Cardiac fibroblast (primary cell): ENCODE data around the gene LHX6.

Experiments used
- DNase-seq, 2 donors: peaks; one replicate each; pipeline versions ENCODE4 v3.0.0 to v3.0.0-alpha.2; 2010; ENCODE audit warnings: low read depth in 2 of 2
- H3K4me3 ChIP-seq, 2 donors: replicated peaks in 1 of 2; 1 replicate in 1 of 2; 2 replicates in 1 of 2; pipeline ENCODE4 v1.5.1; 2011; ENCODE audit warnings: low read depth in 2 of 2, low read length in 2 of 2, mild to moderate bottlenecking in 2 of 2, moderate library complexity in 1 of 2
- TF ChIP-seq, protein P1 (sequence below): IDR thresholded peaks from one replicate; pipeline ENCODE4 v1.5.1; 2011; ENCODE audit warnings: low read depth, mild to moderate bottlenecking, low read length, inconsistent platforms

LHX6 gene

DNA sequence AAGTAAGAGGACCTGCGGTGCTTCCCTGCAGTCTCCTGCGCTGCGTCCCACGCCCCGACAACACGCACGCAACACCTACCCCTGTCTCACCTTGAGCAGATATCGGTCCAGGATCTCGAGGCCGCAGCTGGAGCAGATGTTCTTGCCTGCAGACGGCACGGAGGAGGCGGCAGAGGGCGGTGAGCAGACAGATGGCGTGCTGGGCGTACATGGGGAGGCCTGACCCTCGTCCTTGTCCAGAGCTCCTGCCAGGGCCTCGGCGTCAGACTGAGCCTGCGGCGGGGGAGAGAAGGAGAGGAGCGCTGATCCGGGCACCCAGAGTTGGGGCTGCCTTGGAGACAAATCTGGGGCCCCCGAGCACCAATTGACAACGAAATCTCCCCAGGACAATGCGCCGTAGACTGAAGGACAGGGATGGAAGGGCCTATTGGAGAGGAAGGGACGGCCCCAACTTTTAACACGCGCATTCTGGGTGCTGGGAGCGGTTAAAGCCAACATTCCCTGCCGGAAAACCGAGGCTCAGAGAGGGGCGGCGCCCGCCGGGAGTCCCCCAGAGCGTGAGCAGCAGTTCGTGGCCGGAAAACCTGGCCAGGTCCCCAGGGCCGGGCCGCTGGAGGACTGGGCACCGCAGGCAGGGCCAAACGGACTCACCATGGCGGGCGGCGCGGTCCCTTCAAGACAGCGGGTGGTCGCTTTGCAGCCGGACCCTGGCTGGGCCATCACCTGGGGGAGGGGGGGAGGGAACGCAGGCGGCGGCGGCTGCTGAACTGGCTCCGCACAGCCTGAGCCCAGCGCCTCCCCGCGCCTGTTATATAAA, 1.8 kb downstream of the LHX6 start:
- no peak overlapping the region for H3K4me3 ChIP-seq
- DNase-seq, result no peak
- TF ChIP-seq, protein P1, sequence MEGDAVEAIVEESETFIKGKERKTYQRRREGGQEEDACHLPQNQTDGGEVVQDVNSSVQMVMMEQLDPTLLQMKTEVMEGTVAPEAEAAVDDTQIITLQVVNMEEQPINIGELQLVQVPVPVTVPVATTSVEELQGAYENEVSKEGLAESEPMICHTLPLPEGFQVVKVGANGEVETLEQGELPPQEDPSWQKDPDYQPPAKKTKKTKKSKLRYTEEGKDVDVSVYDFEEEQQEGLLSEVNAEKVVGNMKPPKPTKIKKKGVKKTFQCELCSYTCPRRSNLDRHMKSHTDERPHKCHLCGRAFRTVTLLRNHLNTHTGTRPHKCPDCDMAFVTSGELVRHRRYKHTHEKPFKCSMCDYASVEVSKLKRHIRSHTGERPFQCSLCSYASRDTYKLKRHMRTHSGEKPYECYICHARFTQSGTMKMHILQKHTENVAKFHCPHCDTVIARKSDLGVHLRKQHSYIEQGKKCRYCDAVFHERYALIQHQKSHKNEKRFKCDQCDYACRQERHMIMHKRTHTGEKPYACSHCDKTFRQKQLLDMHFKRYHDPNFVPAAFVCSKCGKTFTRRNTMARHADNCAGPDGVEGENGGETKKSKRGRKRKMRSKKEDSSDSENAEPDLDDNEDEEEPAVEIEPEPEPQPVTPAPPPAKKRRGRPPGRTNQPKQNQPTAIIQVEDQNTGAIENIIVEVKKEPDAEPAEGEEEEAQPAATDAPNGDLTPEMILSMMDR, result no peak

- peak overlapping the region in 1 of 2 donors; percentile 11 for H3K4me3 ChIP-seq
- no peak for DNase-seq
- TF ChIP-seq, protein P1, result no peak
These were observed 2.5 kb downstream of the LHX6 start for GRCh38 chr9:122226142-122226757.

- no peak for DNase-seq
- H3K4me3 ChIP-seq, result peak overlapping the region in 1 of 2 donors; percentile 11
- TF ChIP-seq, protein P1, result no peak
These were observed 3.2 kb downstream of the LHX6 start for GRCh38 chr9:122225312-122226141.

GRCh38 chr9:122223435-122223834, 5.3 kb downstream of the LHX6 start:
- DNase-seq, result no peak
- no peak overlapping the region for H3K4me3 ChIP-seq
- TF ChIP-seq, protein P1, result no peak

DNA sequence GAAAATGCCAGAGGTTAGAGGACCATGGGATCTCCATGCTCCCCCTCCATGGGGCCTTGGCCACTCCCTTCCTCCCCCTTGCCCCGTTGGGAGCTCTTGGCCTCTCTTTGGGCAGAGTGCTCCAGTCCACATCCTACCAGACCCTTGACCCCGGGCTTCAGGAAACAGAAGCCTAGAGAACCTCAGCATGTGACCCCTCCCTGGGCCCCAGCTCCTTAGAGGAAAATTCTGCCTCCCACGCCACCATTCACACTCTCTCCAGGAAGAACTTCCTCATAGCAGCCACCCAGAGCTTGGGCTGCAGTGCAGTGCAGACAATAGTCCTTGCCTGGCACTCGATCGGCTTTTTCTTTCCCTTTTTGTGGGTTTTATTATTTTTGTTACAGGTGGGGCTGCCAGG, 6.0 kb downstream of the LHX6 start:
- DNase-seq, result no peak
- TF ChIP-seq, protein P1, result no peak
- no peak overlapping the region for H3K4me3 ChIP-seq

GRCh38 chr9:122221183-122221811, 7.5 kb downstream of the LHX6 start:
- H3K4me3 ChIP-seq, result no peak overlapping the region
- TF ChIP-seq, protein P1, result no peak
- no peak for DNase-seq
